ENCODE measurements around the gene MKLN1.

- no peak for TF ChIP-seq EZH2phosphoT487 (IDR thresholded peaks at IDR 0.05; ENCODE audit: low read depth, severe bottlenecking, unreplicated experiment)
- no peak for TF ChIP-seq CTCF (IDR thresholded peaks at IDR 0.05; ENCODE audit: poor library complexity)
Measured at GRCh38 chr7:131321656-131322055, 6.0 kb upstream of the MKLN1 start.
